LNCaP clone FGC (cell line): ENCODE measurements around the gene ITPK1.
A peak's percentile ranks its signal among the peaks of the same experiment; 100 is the strongest.

ENCODE experiments used
- DNase-seq: peaks from one replicate; pipeline ENCODE4 v3.0.0-alpha.2; 2011; ENCODE audit warnings: low read depth
- H3K4me3 ChIP-seq: 2 replicates; pipeline ENCODE4 v1.5.1; 2011; ENCODE audit warnings: mild to moderate bottlenecking, low read depth, low read length, control low read depth
- CTCF ChIP-seq: IDR thresholded peaks from 2 replicates; pipeline ENCODE4 v1.5.1; 2012; ENCODE audit warnings: mild to moderate bottlenecking; ENCODE audit not compliant: control insufficient read depth, insufficient read depth; ENCODE audit errors: extremely low read depth

Gene ITPK1

DNA sequence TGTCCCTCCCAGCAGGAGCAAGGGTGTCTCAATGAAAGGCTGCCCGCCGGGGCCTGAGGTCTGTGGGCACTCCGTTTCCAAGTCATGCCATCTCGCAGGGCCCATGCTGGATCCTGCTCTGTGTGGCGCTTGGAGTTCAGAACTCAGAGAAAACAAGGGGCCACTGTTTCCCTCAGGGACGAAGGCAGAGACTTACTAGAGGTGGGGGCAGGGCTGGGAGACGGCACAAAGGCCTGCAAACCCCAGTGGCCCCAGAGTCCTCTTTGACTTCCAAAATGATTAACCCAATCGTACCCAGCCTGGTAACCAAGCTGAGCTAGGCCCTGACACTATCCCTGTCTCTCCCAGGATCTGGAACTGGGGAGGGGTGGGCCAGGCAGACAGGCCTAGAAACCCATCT lies 95.8 kb downstream of the ITPK1 start:
- H3K4me3 ChIP-seq = no peak overlapping the region
- DNase-seq = no peak
- TF ChIP-seq CTCF = no peak

GRCh38 chr14:93019367-93019843 lies 96.3 kb downstream of the ITPK1 start:
- H3K4me3 ChIP-seq = no peak overlapping the region
- peak; percentile 86 for DNase-seq
- TF ChIP-seq CTCF = no peak

GRCh38 chr14:93018366-93018765 lies 97.4 kb downstream of the ITPK1 start:
- no peak overlapping the region for H3K4me3 ChIP-seq
- DNase-seq = no peak
- no peak for TF ChIP-seq CTCF

- H3K4me3 ChIP-seq = no peak overlapping the region
- no peak for DNase-seq
- no peak for TF ChIP-seq CTCF
Measured at GRCh38 chr14:93017898-93018297, 97.8 kb downstream of the ITPK1 start.

DNA sequence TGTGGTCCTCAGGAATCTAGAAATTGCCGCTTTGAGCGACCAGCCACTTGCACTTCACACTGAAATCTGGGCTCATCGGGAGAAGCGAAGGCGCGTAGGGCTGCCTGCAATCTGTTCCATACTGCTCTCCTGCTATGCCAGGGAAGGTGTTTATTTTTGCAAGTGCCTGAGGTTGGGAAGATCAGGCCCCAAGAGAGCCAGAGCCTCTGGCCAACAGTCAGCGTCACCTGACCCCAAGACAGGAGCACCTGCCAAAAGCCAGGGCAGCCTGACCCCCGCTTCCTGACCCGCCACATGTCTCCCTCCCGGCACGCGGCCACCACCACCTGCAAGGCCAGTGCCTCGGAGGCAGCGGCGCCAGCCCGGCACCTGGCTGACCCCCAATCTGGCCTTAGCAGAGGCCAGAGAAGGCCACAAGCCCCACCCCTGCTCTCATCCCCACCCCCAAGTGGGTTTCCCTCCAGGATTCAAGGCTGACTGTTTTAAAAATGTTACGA lies 98.4 kb downstream of the ITPK1 start:
- DNase-seq = no peak
- TF ChIP-seq CTCF = no peak

GRCh38 chr14:93016275-93016845 lies 99.4 kb downstream of the ITPK1 start:
- no peak for TF ChIP-seq CTCF
- H3K4me3 ChIP-seq = no peak overlapping the region
- no peak for DNase-seq

More for the DNA sequence above, 98.4 kb downstream of the ITPK1 start:
- no peak overlapping the region for H3K4me3 ChIP-seq

- DNase-seq = no peak
- TF ChIP-seq CTCF = no peak
- no peak overlapping the region for H3K4me3 ChIP-seq
Measured at GRCh38 chr14:93015505-93015904, 100.2 kb downstream of the ITPK1 start.
